ENCODE data around the gene PLA2G12B.

PLA2G12B gene

GRCh38 chr10:72886621-72887020, 68.0 kb downstream of the PLA2G12B start:
- DNase-seq (ENCODE audit: low spot score) = no peak
- no peak overlapping the region for H3K27ac ChIP-seq
- POLR2A ChIA-PET (ENCODE audit: low non-redundant PET) = no interaction called here
- no peak for TF ChIP-seq CTCF (conservative IDR thresholded peaks at IDR 0.05; ENCODE audit: low read depth)
- CTCF ChIA-PET = interaction anchor here (0.7 kb wide), 1 partner anchor 172 kb away, joined by 3 read pairs; no protein-coding TSS in a partner anchor

DNA sequence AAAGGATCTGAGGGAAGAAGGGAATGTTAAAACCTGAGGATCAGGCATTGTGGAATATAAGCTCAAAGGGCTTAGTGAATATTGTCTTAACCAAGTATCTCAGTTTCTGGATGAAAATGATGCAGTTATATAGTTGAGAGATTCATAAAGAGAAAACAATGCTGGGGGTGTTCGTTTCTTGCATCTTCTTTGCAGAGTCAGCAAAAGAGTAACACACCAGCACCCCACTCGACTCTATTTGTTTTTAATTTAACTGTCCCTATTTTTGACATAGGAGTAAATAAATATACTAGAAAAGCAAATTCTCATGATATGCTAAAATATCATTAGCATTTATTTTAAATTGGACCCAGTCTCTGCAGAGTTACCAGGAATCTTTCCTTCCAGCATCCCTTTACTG, 68.7 kb downstream of the PLA2G12B start:
- no peak for DNase-seq (ENCODE audit: low spot score)
- TF ChIP-seq CTCF (conservative IDR thresholded peaks at IDR 0.05; ENCODE audit: low read depth) = no peak
- ChIA-PET CTCF (no interaction called here), POLR2A (ENCODE audit: low non-redundant PET) (no interaction called here)
- H3K27ac ChIP-seq = no peak overlapping the region
